GM23248 (cell line): ENCODE results near the gene FKRP. TPM values are rescaled to one million over a fixed set of nuclear protein-coding genes. Genes with fewer than 3 reads are reported as not detected.

Experiments
- DNase-seq: peaks from one replicate; pipeline ENCODE4 v3.0.0-alpha.2; 2015
- H2AFZ ChIP-seq: fragments of 200-600 bp; sonication (generic); 2 replicates; pipeline ENCODE4 v1.6.1; 2016; ENCODE audit warnings: antibody characterized with exemption
- H3F3A ChIP-seq: fragments of 200-600 bp; sonication (generic); 2 replicates; pipeline ENCODE4 v1.6.1; 2016; ENCODE audit warnings: mild to moderate bottlenecking, antibody characterized with exemption, mixed run types; ENCODE audit not compliant: insufficient read depth
- H3K27ac ChIP-seq: fragments of 200-600 bp; sonication (generic); 2 replicates; pipeline ENCODE4 v1.5.1; 2016; ENCODE audit warnings: mild to moderate bottlenecking
- H3K27me3 ChIP-seq: fragments of 200-600 bp; sonication (generic); replicated peaks from 2 replicates; pipeline ENCODE4 v1.6.1; 2016; ENCODE audit warnings: mild to moderate bottlenecking; ENCODE audit not compliant: insufficient read depth
- H3K36me3 ChIP-seq: fragments of 200-600 bp; sonication (generic); 2 replicates; pipeline ENCODE4 v1.6.1; 2016; ENCODE audit warnings: low read depth, mild to moderate bottlenecking
- H3K4me1 ChIP-seq: fragments of 200-600 bp; sonication (generic); 2 replicates; pipeline ENCODE4 v1.6.1; 2016; ENCODE audit warnings: mild to moderate bottlenecking; ENCODE audit not compliant: insufficient read depth
- H3K4me2 ChIP-seq: fragments of 200-600 bp; sonication (generic); one replicate; pipeline ENCODE4 v1.6.1; 2016; ENCODE audit warnings: mild to moderate bottlenecking; ENCODE audit not compliant: unreplicated experiment
- H3K4me3 ChIP-seq: fragments of 200-600 bp; sonication (generic); 2 replicates; pipeline ENCODE4 v1.5.1; 2016; ENCODE audit warnings: mild to moderate bottlenecking
- H3K79me2 ChIP-seq: fragments of 200-600 bp; sonication (generic); 2 replicates; pipeline ENCODE4 v1.6.1; 2016; ENCODE audit warnings: mild to moderate bottlenecking; ENCODE audit not compliant: insufficient read depth
- H3K9ac ChIP-seq: fragments of 200-600 bp; sonication (generic); 2 replicates; pipeline ENCODE4 v1.6.1; 2016; ENCODE audit warnings: mild to moderate bottlenecking
- H3K9me2 ChIP-seq: fragments of 200-600 bp; sonication (generic); 2 replicates; pipeline ENCODE4 v1.6.1; 2016; ENCODE audit warnings: mixed run types, mild to moderate bottlenecking, moderate library complexity; ENCODE audit not compliant: insufficient read depth
- H3K9me3 ChIP-seq: fragments of 200-600 bp; sonication (generic); one replicate; pipeline ENCODE4 v1.6.1; 2017; ENCODE audit warnings: low read depth
- H4K20me1 ChIP-seq: fragments of 200-600 bp; sonication (generic); 2 replicates; pipeline ENCODE4 v1.6.0; 2016; ENCODE audit not compliant: insufficient read depth
- EZH2 ChIP-seq: fragments of 200-600 bp; sonication (generic); IDR thresholded peaks from 2 replicates; pipeline ENCODE4 v1.6.1; 2018; ENCODE audit warnings: antibody characterized with exemption, mild to moderate bottlenecking; ENCODE audit not compliant: insufficient read depth, poor library complexity, severe bottlenecking
- EZH2phosphoT487 ChIP-seq: fragments of 200-600 bp; sonication (generic); IDR thresholded peaks from 2 replicates; pipeline ENCODE4 v1.6.1; 2018; ENCODE audit warnings: antibody characterized with exemption, moderate library complexity, mild to moderate bottlenecking, low read depth; ENCODE audit not compliant: insufficient read depth
- WGBS, 2 experiments: methylation state at CpG; one replicate each; pipeline ENCODE4 v1.1.6; 2015 to 2017; ENCODE audit warnings: low lambda C conversion rate in 2 of 2, low coverage in 1 of 2; ENCODE audit errors: missing lambda C conversion rate in 2 of 2; 5-methylcytosine and 5-hydroxymethylcytosine counted together
- in situ Hi-C: fragments of 300-500 bp; cut with MboI; formaldehyde crosslinking; loops from 2 replicates; pipeline ENCODE4 v1.15.0; 2020
- polyA plus RNA-seq: library from polyadenylated mRNA; unstranded; fragments of >200 nt; fragmentation: Nextera tagmentation; extraction: Ambion mirVana; gene quantifications from 2 replicates; pipeline ENCODE4 v1.2.1, GENCODE V29; 2016
- total RNA-seq: library from RNA; depleted of rRNA; stranded (reverse); fragments of >200 nt; shearing (Covaris generic); gene quantifications from 2 replicates; pipeline ENCODE4 v1.2.3, GENCODE V29; 2014

Gene FKRP
- total and polyA plus RNA-seq, 2 experiments from 2014 or later: 15.0 to 41.5 TPM

DNA sequence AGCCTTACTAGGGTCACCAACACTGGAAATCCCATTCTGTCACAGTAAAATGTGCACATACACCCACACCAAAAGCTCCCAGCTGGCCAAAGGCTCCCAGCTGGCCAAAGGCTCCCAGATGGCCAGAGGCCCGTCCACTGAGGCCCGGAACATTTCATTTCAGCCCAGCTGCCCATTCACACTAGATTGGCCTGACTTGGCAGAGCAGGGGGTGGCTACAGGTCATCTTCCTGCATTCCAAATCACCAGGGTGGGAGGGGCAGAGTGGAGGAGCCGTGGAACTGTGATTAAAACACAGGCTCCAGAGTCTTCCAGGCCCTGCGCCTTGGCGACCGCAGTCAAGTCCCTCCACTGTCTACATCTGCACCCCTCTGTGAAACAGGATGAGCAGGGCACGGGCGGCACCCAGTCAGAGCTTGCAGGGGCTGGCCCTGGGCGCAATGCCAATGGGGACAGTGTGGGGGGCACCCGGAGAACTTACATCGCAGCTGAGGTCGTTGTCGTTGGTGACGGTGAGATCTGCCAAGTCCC lies 18.8 kb upstream of the FKRP start:
- in situ Hi-C loops: no loop called here
- Histone ChIP-seq H3K9ac (no peak overlapping the region), H3K27ac (no peak overlapping the region), H3K4me1 (peaks cover 10% of the 10 kb centered on the region), H2AFZ (no peak overlapping the region), H3K27me3 (no peaks in the 10 kb centered on the region), H3K9me2 (no peaks in the 10 kb centered on the region), H4K20me1 (no peaks in the 10 kb centered on the region), H3F3A (peaks cover 8% of the 10 kb centered on the region; the same call in 1 of the 2 replicates), H3K9me3 (no peaks in the 10 kb centered on the region), H3K4me3 (no peak overlapping the region), H3K79me2 (peaks cover 11% of the 10 kb centered on the region), H3K36me3 (peaks cover 5% of the 10 kb centered on the region; the same call in 1 of the 2 replicates), H3K4me2 (no peak overlapping the region)
- no peak for TF ChIP-seq EZH2
- no peak for TF ChIP-seq EZH2phosphoT487
- 83 to 88% methylated on average over 14 of the region's 14 CpGs for WGBS, 2 experiments
- no peak for DNase-seq

DNA sequence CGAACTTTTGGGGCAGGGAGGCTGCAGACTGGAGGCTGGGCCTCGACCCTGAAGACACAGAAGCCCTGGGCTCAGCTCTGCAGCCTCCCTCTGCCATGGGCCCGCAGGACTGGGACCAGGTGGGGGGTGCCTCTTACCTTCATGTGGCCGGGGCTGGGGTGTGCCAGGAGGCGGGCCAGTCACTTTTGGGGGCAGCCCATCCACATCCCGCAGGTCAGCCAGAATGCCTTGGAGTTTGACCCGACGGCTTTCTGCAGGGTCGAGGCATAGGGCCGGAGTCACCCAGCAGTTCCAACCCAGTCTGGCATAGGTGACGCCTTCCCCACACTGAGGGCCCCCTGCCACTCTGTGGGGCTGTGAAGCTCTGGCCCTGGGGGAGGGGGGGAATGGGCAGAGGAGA lies 18.1 kb upstream of the FKRP start:
- H2AFZ ChIP-seq: no peak overlapping the region
- H3K36me3 ChIP-seq: peaks cover 5% of the 10 kb centered on the region; the same call in 1 of the 2 replicates
- peaks cover 10% of the 10 kb centered on the region; the same call in 1 of the 2 replicates for H3F3A ChIP-seq
- TF ChIP-seq EZH2: no peak
- no peak for TF ChIP-seq EZH2phosphoT487
- H3K27ac ChIP-seq: no peak overlapping the region
- H3K4me1 ChIP-seq: peaks cover 10% of the 10 kb centered on the region
- no peak overlapping the region for H3K9ac ChIP-seq
- H3K27me3 ChIP-seq: no peaks in the 10 kb centered on the region
- H4K20me1 ChIP-seq: no peaks in the 10 kb centered on the region
- no peaks in the 10 kb centered on the region for H3K9me2 ChIP-seq
- in situ Hi-C loops: no loop called here
- no peak overlapping the region for H3K4me3 ChIP-seq
- WGBS, 2 experiments: 87 to 96% methylated on average over 11 of the region's 11 CpGs
- H3K79me2 ChIP-seq: peaks cover 17% of the 10 kb centered on the region
- no peak overlapping the region for H3K4me2 ChIP-seq
- H3K9me3 ChIP-seq: no peaks in the 10 kb centered on the region
- no peak for DNase-seq

DNA sequence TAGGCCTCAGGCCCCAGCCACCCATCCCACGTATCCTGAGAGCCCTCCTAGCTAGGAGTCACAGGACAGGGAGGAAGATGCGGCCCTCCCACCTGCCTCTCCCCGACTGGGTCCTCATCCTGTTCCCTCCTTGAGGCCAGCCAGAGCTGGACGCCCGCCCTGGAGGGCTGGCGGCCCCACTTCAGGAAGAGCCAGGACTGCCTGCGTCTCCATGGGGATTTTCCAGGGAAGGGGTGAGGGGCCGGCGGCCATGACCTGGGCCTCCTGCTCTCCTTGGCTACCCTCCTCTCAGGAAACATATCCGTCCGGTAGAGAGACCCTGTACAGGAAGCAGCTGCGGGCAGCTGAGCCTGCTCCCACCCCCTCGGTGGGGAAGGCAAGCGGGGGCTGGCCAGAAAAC lies 17.6 kb upstream of the FKRP start:
- H3K4me2 ChIP-seq: no peak overlapping the region
- no peaks in the 10 kb centered on the region; the same call in 1 of the 2 replicates for H4K20me1 ChIP-seq
- H3K9me3 ChIP-seq: no peaks in the 10 kb centered on the region
- H3K9ac ChIP-seq: no peak overlapping the region
- H3K4me3 ChIP-seq: no peak overlapping the region
- H3K79me2 ChIP-seq: peaks cover 22% of the 10 kb centered on the region
- peaks cover 10% of the 10 kb centered on the region; the same call in 1 of the 2 replicates for H3F3A ChIP-seq
- H2AFZ ChIP-seq: no peak overlapping the region
- peaks cover 5% of the 10 kb centered on the region; the same call in 1 of the 2 replicates for H3K36me3 ChIP-seq
- WGBS, 2 experiments: 81 to 82% methylated on average over 8 to 14 of the region's 14 CpGs
- no peaks in the 10 kb centered on the region for H3K27me3 ChIP-seq
- in situ Hi-C loops: no loop called here
- TF ChIP-seq EZH2phosphoT487 (no peak), EZH2 (no peak)
- H3K9me2 ChIP-seq: no peaks in the 10 kb centered on the region
- no peak overlapping the region for H3K27ac ChIP-seq
- peaks cover 10% of the 10 kb centered on the region for H3K4me1 ChIP-seq
- no peak for DNase-seq

DNA sequence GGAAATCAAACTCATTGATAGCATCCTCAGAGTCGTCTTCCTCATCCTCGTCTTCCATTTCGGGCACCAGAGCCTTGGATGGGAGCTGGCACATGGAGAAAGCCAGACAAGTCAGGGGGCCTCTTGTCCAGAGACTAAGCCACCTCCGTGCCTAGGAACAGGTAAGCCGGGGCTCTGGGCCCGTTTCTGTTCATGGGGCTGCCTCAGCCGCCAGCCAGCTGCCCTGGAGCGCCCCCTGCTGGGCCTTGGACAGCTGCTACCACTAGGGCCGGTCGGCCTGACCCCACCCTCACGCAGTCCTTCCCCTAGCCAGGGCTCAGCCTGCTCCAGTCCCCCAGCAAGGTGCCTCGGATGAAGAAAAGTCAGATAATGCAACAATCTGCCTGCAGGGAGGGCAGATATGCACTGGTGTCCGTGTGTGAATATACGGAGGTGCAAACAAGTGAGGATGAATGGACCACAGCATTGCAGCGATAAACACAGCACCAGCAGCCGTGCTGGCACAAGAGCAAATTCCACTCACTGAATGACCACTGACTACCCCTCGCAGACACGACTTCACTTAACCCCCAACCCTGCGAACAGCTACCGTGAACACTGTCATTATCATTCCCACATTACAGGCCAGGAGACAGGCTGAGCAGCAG lies 17.0 kb upstream of the FKRP start:
- 49 to 55% methylated on average over 20 of the region's 20 CpGs for WGBS, 2 experiments
- DNase-seq: peak; percentile 71
- no peak overlapping the region for H2AFZ ChIP-seq
- in situ Hi-C loops: no loop called here
- H3K4me3 ChIP-seq: no peak overlapping the region
- H3K4me2 ChIP-seq: no peak overlapping the region
- H4K20me1 ChIP-seq: no peaks in the 10 kb centered on the region; the same call in 1 of the 2 replicates
- H3K9ac ChIP-seq: no peak overlapping the region
- peaks cover 10% of the 10 kb centered on the region for H3K4me1 ChIP-seq
- H3K27me3 ChIP-seq: no peaks in the 10 kb centered on the region
- TF ChIP-seq EZH2: no peak
- no peak for TF ChIP-seq EZH2phosphoT487
- no peak overlapping the region for H3K27ac ChIP-seq
- peaks cover 10% of the 10 kb centered on the region; the same call in 1 of the 2 replicates for H3F3A ChIP-seq
- H3K9me3 ChIP-seq: no peaks in the 10 kb centered on the region
- H3K79me2 ChIP-seq: peaks cover 28% of the 10 kb centered on the region
- peaks cover 5% of the 10 kb centered on the region; the same call in 1 of the 2 replicates for H3K36me3 ChIP-seq
- H3K9me2 ChIP-seq: no peaks in the 10 kb centered on the region
